H1 (cell line): ENCODE results near the gene TCFL5. TPM values are rescaled to one million over a fixed set of nuclear protein-coding genes. Genes with fewer than 3 reads are reported as not detected.
A peak's percentile ranks its signal among the peaks of the same experiment; 100 is the strongest.

Source experiments
- CTCF ChIA-PET: fragments of 300-600 bp; sonication (Branson Sonifier 250); formaldehyde crosslinking; loops from one replicate; lab custom pipeline; 2021; ENCODE audit not compliant: partially characterized antibody; lab: Charles Lee
- POLR2A ChIA-PET: fragments of 300-600 bp; sonication (Branson Sonifier 250); formaldehyde crosslinking; loops from one replicate; lab custom pipeline; 2021; ENCODE audit warnings: inconsistent platforms; ENCODE audit not compliant: partially characterized antibody; lab: Charles Lee
- DNase-seq, 2 experiments: peaks; one replicate each; pipeline versions ENCODE4 v3.0.0 to v3.0.0-alpha.2; 2010 to 2022; ENCODE audit warnings: low spot score in 2 of 2, low read depth in 1 of 2, mixed read lengths in 1 of 2
- FAIRE-seq: peaks from 2 replicates; lab custom pipeline; 2011; peaks lifted over from hg19 to GRCh38; lab: Jason Lieb, UNC
- H2AFZ ChIP-seq: 2 replicates; pipeline ENCODE4 v1.8.1; 2012; ENCODE audit warnings: low read length, inconsistent platforms
- H2AK5ac ChIP-seq: 2 replicates; pipeline ENCODE4 v1.6.1; 2013; ENCODE audit warnings: low read depth, low read length
- H2BK120ac ChIP-seq: replicated peaks from 2 replicates; pipeline ENCODE3; 2013; ENCODE audit warnings: low read depth, low read length, inconsistent platforms
- H2BK12ac ChIP-seq: 2 replicates; pipeline ENCODE4 v1.6.1; 2013; ENCODE audit warnings: low read depth, low read length
- H2BK15ac ChIP-seq: 2 replicates; pipeline ENCODE4 v1.6.1; 2013; ENCODE audit warnings: low read length
- H2BK20ac ChIP-seq: 2 replicates; pipeline ENCODE4 v1.6.1; 2013; ENCODE audit warnings: low read length
- H2BK5ac ChIP-seq: 2 replicates; pipeline ENCODE4 v1.6.1; 2013; ENCODE audit warnings: low read depth, low read length
- H3K14ac ChIP-seq: 2 replicates; pipeline ENCODE4 v1.6.1; 2013; ENCODE audit warnings: inconsistent platforms; ENCODE audit not compliant: insufficient read length
- H3K18ac ChIP-seq: 2 replicates; pipeline ENCODE4 v1.6.1; 2013; ENCODE audit warnings: low read length; ENCODE audit errors: extremely low read depth
- H3K23ac ChIP-seq: 2 replicates; pipeline ENCODE4 v1.6.1; 2013; ENCODE audit warnings: inconsistent platforms; ENCODE audit not compliant: insufficient read length
- H3K23me2 ChIP-seq: 2 replicates; pipeline ENCODE4 v1.6.1; 2013; ENCODE audit warnings: low read depth, low read length
- H3K27ac ChIP-seq: 2 replicates; pipeline ENCODE4 v1.6.1; 2011; ENCODE audit warnings: low read depth, low read length, inconsistent platforms
- H3K27me3 ChIP-seq, 4 experiments: replicated peaks in 1 of 4; 1 replicate in 1 of 4; 2 replicates in 3 of 4; pipeline versions ENCODE4 v1.6.1 to v1.8.1; 2011 to 2013; ENCODE audit warnings: low read length in 3 of 4, mild to moderate bottlenecking in 3 of 4, inconsistent platforms in 2 of 4, mixed read lengths in 2 of 4, moderate library complexity in 1 of 4; ENCODE audit not compliant: control insufficient read depth in 3 of 4, insufficient read depth in 3 of 4; ENCODE audit errors: extremely low read depth in 1 of 4
- H3K36me3 ChIP-seq, 4 experiments: 2 replicates each; pipeline versions ENCODE4 v1.6.1 to v1.8.1; 2011 to 2013; ENCODE audit warnings: mild to moderate bottlenecking in 4 of 4, low read length in 3 of 4, moderate library complexity in 2 of 4, control low read depth in 1 of 4, inconsistent platforms in 1 of 4; ENCODE audit not compliant: insufficient read depth in 4 of 4, control insufficient read depth in 2 of 4
- H3K4ac ChIP-seq: replicated peaks from 2 replicates; pipeline ENCODE3; 2013; ENCODE audit warnings: low read length, low read depth, mixed read lengths, inconsistent platforms; ENCODE audit not compliant: insufficient read length
- H3K4me1 ChIP-seq, 4 experiments: replicated peaks in 1 of 4; 1 replicate in 1 of 4; 2 replicates in 3 of 4; pipeline versions ENCODE4 v1.6.1 to v1.8.1; 2011 to 2013; ENCODE audit warnings: low read length in 3 of 4, inconsistent platforms in 2 of 4, mixed read lengths in 1 of 4; ENCODE audit not compliant: insufficient read depth in 4 of 4, control insufficient read depth in 3 of 4
- H3K4me2 ChIP-seq, 2 experiments: 2 replicates each; pipeline versions ENCODE4 v1.6.1 to v1.8.1; 2011 to 2013; ENCODE audit warnings: low read depth in 2 of 2, low read length in 2 of 2, control low read depth in 1 of 2, inconsistent platforms in 1 of 2, mild to moderate bottlenecking in 1 of 2; ENCODE audit not compliant: insufficient read depth in 1 of 2
- H3K4me3 ChIP-seq, 4 experiments: fragments of 200-600, 300-600 bp in 1 of 4; sonication (generic), shearing (Covaris generic), sonication (Bioruptor Twin) in 1 of 4; 2 replicates each; pipeline versions ENCODE4 v1.5.1 to v1.8.1; 2011 to 2016; ENCODE audit warnings: low read length in 4 of 4, low read depth in 3 of 4, control low read depth in 2 of 4, inconsistent platforms in 2 of 4, mild to moderate bottlenecking in 2 of 4, mixed read lengths in 1 of 4, moderate library complexity in 1 of 4; ENCODE audit not compliant: insufficient read depth in 2 of 4; ENCODE audit errors: extremely low read depth in 1 of 4
- H3K56ac ChIP-seq: replicated peaks from 2 replicates; pipeline ENCODE3; 2013; ENCODE audit warnings: low read depth, mild to moderate bottlenecking, mixed read lengths, low read length, inconsistent platforms; ENCODE audit not compliant: insufficient read length
- H3K79me1 ChIP-seq: 2 replicates; pipeline ENCODE4 v1.6.1; 2013; ENCODE audit warnings: low read depth, low read length, control low read depth
- H3K79me2 ChIP-seq, 2 experiments: 2 replicates each; pipeline versions ENCODE4 v1.6.1 to v1.8.1; 2012 to 2013; ENCODE audit warnings: low read length in 2 of 2, mild to moderate bottlenecking in 2 of 2, inconsistent platforms in 1 of 2; ENCODE audit not compliant: insufficient read depth in 2 of 2, control insufficient read depth in 1 of 2
- H3K9ac ChIP-seq, 4 experiments: replicated peaks in 1 of 4; 1 replicate in 1 of 4; 2 replicates in 3 of 4; pipeline versions ENCODE4 v1.6.1 to v1.8.1; 2011 to 2013; ENCODE audit warnings: low read depth in 3 of 4, low read length in 3 of 4, control low read depth in 2 of 4, mild to moderate bottlenecking in 2 of 4, moderate library complexity in 2 of 4, inconsistent platforms in 1 of 4; ENCODE audit errors: extremely low read depth in 1 of 4
- H3K9me3 ChIP-seq, 2 experiments: 2 replicates each; pipeline versions ENCODE4 v1.6.1 to v1.8.1; 2012 to 2013; ENCODE audit warnings: mild to moderate bottlenecking in 2 of 2, moderate library complexity in 2 of 2, control low read depth in 1 of 2, inconsistent platforms in 1 of 2, low read depth in 1 of 2, low read length in 1 of 2, mixed read lengths in 1 of 2; ENCODE audit not compliant: insufficient read depth in 2 of 2
- H4K20me1 ChIP-seq, 2 experiments: replicated peaks in 1 of 2; 2 replicates each; pipeline versions ENCODE3 to v1.8.1; 2011 to 2013; ENCODE audit warnings: inconsistent platforms in 2 of 2, low read length in 2 of 2, mild to moderate bottlenecking in 1 of 2; ENCODE audit not compliant: insufficient read depth in 2 of 2, control insufficient read depth in 1 of 2
- H4K5ac ChIP-seq: 2 replicates; pipeline ENCODE4 v1.6.1; 2013; ENCODE audit warnings: low read length, low read depth, mixed read lengths, inconsistent platforms; ENCODE audit not compliant: insufficient read length
- H4K8ac ChIP-seq: 2 replicates; pipeline ENCODE4 v1.8.0; 2013; ENCODE audit warnings: mild to moderate bottlenecking, moderate library complexity, low read length, inconsistent platforms; ENCODE audit not compliant: insufficient read depth; ENCODE audit errors: extremely low read depth
- H4K91ac ChIP-seq: replicated peaks from 2 replicates; pipeline ENCODE3; 2013; ENCODE audit warnings: low read length, mixed read lengths, inconsistent platforms; ENCODE audit not compliant: insufficient read length
- ASH2L ChIP-seq: fragments of 200-600, 300-600 bp; sonication (generic); IDR thresholded peaks from one replicate; pipeline ENCODE4 v1.7.1; 2017; ENCODE audit warnings: low read length
- CEBPB ChIP-seq: IDR thresholded peaks from 2 replicates; pipeline ENCODE4 v1.6.1; 2012; ENCODE audit warnings: low read depth, low read length
- CREB1 ChIP-seq: IDR thresholded peaks from 2 replicates; pipeline ENCODE4 v1.6.1; 2012; ENCODE audit warnings: inconsistent platforms
- GABPA ChIP-seq: IDR thresholded peaks from 2 replicates; pipeline ENCODE4 v1.6.1; 2011; ENCODE audit warnings: mild to moderate bottlenecking, low read length, moderate library complexity, borderline replicate concordance; ENCODE audit not compliant: insufficient read depth
- JUN ChIP-seq: IDR thresholded peaks from 2 replicates; pipeline ENCODE4 v1.6.1; 2011; ENCODE audit warnings: low read depth, mild to moderate bottlenecking, improper control_type of control experiment, low read length
- RBBP5 ChIP-seq: IDR thresholded peaks from 2 replicates; pipeline ENCODE4 v1.7.1; 2012; ENCODE audit warnings: low read depth, mild to moderate bottlenecking, inconsistent platforms, low read length, moderate library complexity, borderline replicate concordance
- SUZ12 ChIP-seq: fragments of 200-600 bp; sonication (generic); IDR thresholded peaks from 2 replicates; pipeline ENCODE4 v1.6.1; 2012; ENCODE audit warnings: mild to moderate bottlenecking, inconsistent platforms, low read length, moderate library complexity, mixed read lengths
- TAF7 ChIP-seq: optimal IDR thresholded peaks from 2 replicates; pipeline ENCODE3; 2011; ENCODE audit warnings: low read depth, mild to moderate bottlenecking, inconsistent platforms, low read length, moderate library complexity, borderline replicate concordance
- WGBS, 2 experiments: shearing (Covaris generic) in 1 of 2; methylation state at CpG; one replicate each; pipeline versions ENCODE4 v1.1.6 to v1.1.7; 2013 to 2015; ENCODE audit warnings: low lambda C conversion rate in 2 of 2, mixed read lengths in 2 of 2, inconsistent platforms in 1 of 2, low coverage in 1 of 2, missing lambda C conversion rate in 1 of 2; ENCODE audit not compliant: insufficient replicate concordance in 2 of 2, insufficient coverage in 1 of 2, insufficient read length in 1 of 2; ENCODE audit errors: extremely low coverage in 1 of 2, missing lambda C conversion rate in 1 of 2; 5-methylcytosine and 5-hydroxymethylcytosine counted together
- polyA plus RNA-seq, 7 experiments: library from polyadenylated mRNA; depleted of rRNA in 3 of 7; stranded (reverse) in 5 of 7; unstranded in 2 of 7; fragments of >200 nt in 5 of 7; fragments of 200-250 nt in 2 of 7; gene quantifications; 1 replicate in 5 of 7; 2 replicates in 1 of 7; 4 replicates in 1 of 7; pipeline versions ENCODE4 v1.2.1 to v1.2.3, GENCODE V29; 2011 to 2013; ENCODE audit warnings: missing spikeins in 2 of 7, mixed read lengths in 2 of 7
- total RNA-seq: library from RNA; stranded (reverse); fragmentation: NEBNext Ultra II Directional; extraction: Animal tissue kit (Norgen Biotek cat#: 25700); gene quantifications from 2 replicates; pipeline ENCODE4 v1.2.1, GENCODE V29; 2021

Gene TCFL5
- total and polyA plus RNA-seq, 2 of the 8 experiments (the other 6 are each of a cell fraction or from before 2014, with no cell fraction given), result 6.2 to 15.0 TPM

DNA sequence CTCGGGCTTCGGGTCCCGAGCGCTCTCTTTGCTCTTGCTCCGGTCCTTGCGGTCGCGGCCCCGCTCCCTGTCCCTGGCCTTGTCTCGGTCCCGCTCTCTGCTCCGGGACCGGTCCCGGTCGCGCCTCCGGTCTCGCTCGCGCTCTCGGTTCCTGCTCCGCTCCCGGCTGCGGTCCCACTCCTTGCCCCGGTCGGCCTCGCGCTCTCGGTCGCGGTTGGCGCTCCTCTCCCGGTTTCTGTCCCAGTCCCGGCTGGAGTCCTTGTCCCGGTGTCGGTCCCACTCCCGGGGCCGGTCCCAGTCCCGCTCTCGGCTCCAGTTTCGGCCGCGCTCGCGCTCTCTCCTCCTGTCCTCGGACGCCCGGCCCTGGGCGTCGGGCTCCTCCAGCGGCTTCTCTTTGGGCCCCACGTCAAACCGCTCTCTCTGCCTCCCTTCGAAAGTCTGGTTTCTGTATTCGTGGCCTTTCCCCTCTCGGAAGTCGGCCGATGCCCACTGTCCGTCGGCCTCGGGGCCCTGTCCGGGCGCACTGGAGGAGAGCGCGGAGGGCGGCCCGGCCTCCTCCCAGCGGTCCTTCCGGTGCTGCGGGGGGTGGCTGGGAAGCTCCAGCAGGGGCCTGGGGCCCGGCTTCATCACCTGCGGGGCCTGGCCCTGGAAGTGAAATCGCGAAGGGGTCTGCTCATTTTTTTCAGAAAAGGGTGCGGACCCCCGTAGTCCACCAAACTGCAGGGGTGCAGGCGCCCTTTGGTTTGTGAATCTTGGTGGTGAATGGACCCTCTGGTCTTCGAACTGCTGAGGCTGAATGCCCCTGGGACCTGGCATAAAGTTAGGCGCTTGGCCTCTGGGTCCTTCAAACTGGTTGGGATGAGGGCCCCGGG lies 17.9 kb upstream of the TCFL5 start:
- H4K20me1 ChIP-seq, result peaks cover 2 to 4% of the 10 kb centered on the region in 2 experiments

More for the DNA sequence above, 17.9 kb upstream of the TCFL5 start:
- Histone ChIP-seq H2BK5ac (no peak overlapping the region), H3K4me1 (peaks cover 0 to 5% (median 4%) of the 10 kb centered on the region in 4 experiments; a peak in 5 of 7 replicates), H3K4me2 (peak overlapping the region; percentile 36 to 44; a peak in 3 of 4 replicates), H3K23me2 (no peaks in the 10 kb centered on the region; the same call in 1 of the 2 replicates), H2BK15ac (no peak overlapping the region)
- 65% methylated on average over 59 of the region's 80 CpGs; no CpG with 5 or more reads in 1 of the 2 experiments for WGBS, 2 experiments
- POLR2A ChIA-PET, result interaction anchor here (0.9 to 1.4 kb wide), 5 partner anchors 47 to 77 kb away, joined by 3 to 5 read pairs (median 4); no protein-coding TSS in a partner anchor
- TF ChIP-seq SUZ12, result 0 out of 2 replicates have a peak, but pooled peaks have one; percentile 39
- no peak for TF ChIP-seq JUN
- no peak for TF ChIP-seq RBBP5
- no peak for TF ChIP-seq ASH2L
- TF ChIP-seq CREB1, result no peak
- no peak for TF ChIP-seq CEBPB
- peak; percentile 83 for TF ChIP-seq GABPA
- no peak for TF ChIP-seq TAF7
- TF ChIP-seq, all 59 proteins: peak for 2
- H3K27me3 ChIP-seq, result no peaks in the 10 kb centered on the region
- H3K23ac ChIP-seq, result no peak overlapping the region
- no peaks in the 10 kb centered on the region; a peak in 1 of 4 replicates for H3K9me3 ChIP-seq
- H4K5ac ChIP-seq, result no peak overlapping the region
- H3K4ac ChIP-seq, result no peak overlapping the region
- no peaks in the 10 kb centered on the region for H3K79me2 ChIP-seq
- no peak overlapping the region for H3K14ac ChIP-seq
- H3K27ac ChIP-seq, result no peak overlapping the region
- FAIRE-seq (no peak), DNase-seq (peak in 1 of 2 experiments; percentile 76)
- H2AFZ ChIP-seq, result no peak overlapping the region
- H2BK12ac ChIP-seq, result no peak overlapping the region
- CTCF ChIA-PET, result no interaction called here
- H2BK120ac ChIP-seq, result no peak overlapping the region
- H3K18ac ChIP-seq, result peak overlapping the region; percentile 19
- 0 out of 8 replicates have a peak, but pooled peaks cover 0 to 3% (median 0%) of the 10 kb centered on the region in 4 experiments for H3K36me3 ChIP-seq
- H3K4me3 ChIP-seq, result peak overlapping the region in 1 of 4 experiments; percentile 34; a peak in 4 of 8 replicates
- no peak overlapping the region for H2AK5ac ChIP-seq
- peak overlapping the region; percentile 72 for H4K8ac ChIP-seq
- H3K56ac ChIP-seq, result no peak overlapping the region
- H4K91ac ChIP-seq, result no peak overlapping the region
- no peak overlapping the region; a peak in 1 of 7 replicates for H3K9ac ChIP-seq
- peaks cover 3% of the 10 kb centered on the region; the same call in 1 of the 2 replicates for H3K79me1 ChIP-seq
- H2BK20ac ChIP-seq, result no peak overlapping the region
